Tongue (tissue), 3 donors: Measurements from ENCODE around the gene RNF115. TPM values are rescaled to one million over a fixed set of nuclear protein-coding genes. Genes with fewer than 3 reads are reported as not detected.

Source experiments
- DNase-seq: peaks from one replicate; pipeline ENCODE4 v3.0.0-alpha.2; 2015
- small RNA-seq: library from RNA; depleted of rRNA; stranded (forward); fragments of <200 nt; gene quantifications from one replicate; pipeline ENCODE3, GENCODE V24; 2014; ENCODE audit warnings: low replicate concordance
- total RNA-seq: library from RNA; depleted of rRNA; stranded (reverse); fragments of >200 nt; gene quantifications from one replicate; pipeline ENCODE4 v1.2.3, GENCODE V29; 2014

Gene RNF115
- total RNA-seq, 1 donor from 2014 or later: 18.5 TPM

- DNase-seq: no peak
Observed at GRCh38 chr1:145696630-145696960, 127.3 kb downstream of the RNF115 start.

DNA sequence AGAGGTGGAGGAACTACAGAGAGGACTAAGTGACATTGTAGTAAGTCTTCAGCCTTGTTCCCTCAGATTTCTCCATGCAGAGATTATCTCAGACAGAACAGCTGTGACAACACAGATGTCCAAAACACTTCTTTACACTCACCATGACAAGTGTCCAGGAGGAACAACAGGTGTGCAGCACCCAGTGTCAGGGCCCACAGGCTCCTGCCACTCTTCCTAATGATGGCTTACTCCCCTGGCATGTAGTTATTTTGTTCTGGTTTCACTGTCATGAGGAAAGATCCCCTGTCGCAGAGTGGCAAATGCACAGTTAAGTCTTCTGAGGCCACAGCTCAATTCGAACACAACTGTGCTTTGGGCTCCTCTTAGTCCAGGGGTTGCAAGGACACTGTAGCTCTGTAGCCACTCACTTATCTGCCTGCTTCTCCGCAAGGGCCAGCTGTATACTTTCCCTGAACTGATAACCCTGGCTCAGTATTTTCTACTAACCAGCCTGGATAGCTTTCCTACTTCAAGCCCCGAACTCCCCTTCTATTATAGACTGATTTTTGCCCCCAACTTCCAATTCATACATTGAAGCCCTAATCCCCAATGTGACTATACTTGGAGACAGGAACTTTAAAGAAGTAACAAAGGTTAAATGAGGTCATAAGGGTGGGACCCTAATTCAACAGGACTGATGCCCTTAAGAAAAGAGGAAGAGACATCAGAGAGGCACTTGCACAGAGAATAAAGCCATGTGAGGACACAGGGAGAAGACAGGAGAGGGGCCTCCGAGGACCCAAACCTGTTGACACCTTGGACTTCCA, 127.9 kb downstream of the RNF115 start:
- DNase-seq: peak; percentile 73

GRCh38 chr1:145692785-145693443, 131.0 kb downstream of the RNF115 start:
- DNase-seq: no peak

GRCh38 chr1:145690587-145691558, 133.0 kb downstream of the RNF115 start:
- DNase-seq: peak; percentile 35

DNA sequence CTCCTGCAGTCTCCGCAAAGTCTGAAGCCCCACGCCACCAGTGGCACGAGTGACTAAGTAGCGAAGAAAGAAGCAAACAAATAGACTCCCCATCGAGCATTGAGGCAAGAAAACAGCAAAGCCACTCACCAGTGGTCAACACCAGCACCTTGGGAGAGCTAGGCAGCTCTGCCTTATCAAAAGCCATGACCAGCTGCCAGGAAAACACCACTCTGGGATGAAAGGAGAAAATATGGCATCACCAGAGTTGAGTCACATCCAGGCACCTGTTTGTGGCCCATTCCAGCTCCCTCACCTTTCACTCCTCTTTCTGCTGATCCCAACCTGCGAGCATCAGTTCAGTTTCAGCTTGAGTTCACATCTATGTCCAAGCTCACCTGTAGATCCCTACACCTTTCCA, 134.0 kb downstream of the RNF115 start:
- DNase-seq: no peak

DNA sequence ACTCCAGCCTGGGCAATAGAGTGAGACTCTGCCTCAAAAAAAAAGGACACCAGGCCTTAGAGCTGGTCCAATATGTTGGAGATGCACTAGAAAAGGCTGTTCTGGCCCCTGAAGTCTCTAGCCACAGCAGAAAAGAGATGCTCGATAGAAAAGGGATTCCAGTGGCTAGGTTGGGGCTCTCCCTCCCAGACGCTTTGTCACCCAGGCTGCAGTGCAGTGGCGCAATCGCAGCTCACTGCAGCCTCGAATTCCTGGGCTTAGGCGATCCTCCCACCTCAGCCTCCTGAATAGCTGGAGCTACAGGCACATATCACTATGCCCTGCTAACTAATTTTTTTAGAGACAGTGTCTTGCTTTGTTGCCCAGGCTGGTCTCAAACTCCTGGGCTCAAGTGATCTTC, 135.0 kb downstream of the RNF115 start:
- DNase-seq: no peak

Small RNA genes lying within 50 kb of the gene (small RNA-seq; reads per million reads assigned to genes)
- gene MIR6736: not detected

Other genes with a start within 250 kb of the RNF115 start
- gene GPR89A, start 216.1 kb downstream of the RNF115 start, total RNA-seq: 38.6 TPM
- gene PDZK1, start 116.7 kb downstream of the RNF115 start, total RNA-seq: not detected
- gene CD160, start 104.6 kb downstream of the RNF115 start, total RNA-seq: not detected
- gene POLR3C, start 105 bp upstream of the RNF115 start, total RNA-seq: 25.3 TPM
- gene NUDT17, start 21.5 kb upstream of the RNF115 start, total RNA-seq: 14.0 TPM
- 19.0 TPM for gene PIAS3, start 35.0 kb upstream of the RNF115 start, total RNA-seq
- gene ANKRD35, start 61.8 kb upstream of the RNF115 start, total RNA-seq: 13.1 TPM
- 6.6 TPM for gene ITGA10, start 86.0 kb upstream of the RNF115 start, total RNA-seq
- gene PEX11B, start 94.6 kb upstream of the RNF115 start, total RNA-seq: 24.6 TPM
- 133 TPM for gene RBM8A, start 103.4 kb upstream of the RNF115 start, total RNA-seq
- gene LIX1L, start 133.9 kb upstream of the RNF115 start, total RNA-seq: 28.3 TPM
- gene ANKRD34A, start 140.5 kb upstream of the RNF115 start, total RNA-seq: 0.51 TPM
- 20.1 TPM for gene POLR3GL, start 140.6 kb upstream of the RNF115 start, total RNA-seq
- 834 TPM for gene TXNIP, start 172.5 kb upstream of the RNF115 start, total RNA-seq
- gene HJV, start 197.6 kb upstream of the RNF115 start, total RNA-seq: 111 TPM